Astrocyte (in vitro differentiated cells and primary cell): ENCODE results near the gene SIX3. TPM values are rescaled to one million over a fixed set of nuclear protein-coding genes. Genes with fewer than 3 reads are reported as not detected.

Source experiments
- DNase-seq: peaks from one replicate; pipeline ENCODE4 v3.0.0-alpha.2; 2010; ENCODE audit warnings: low read depth
- FAIRE-seq: peaks from 2 replicates; lab custom pipeline; 2011; peaks lifted over from hg19 to GRCh38; lab: Jason Lieb, UNC
- H2AFZ ChIP-seq: 2 replicates; pipeline ENCODE4 v1.6.0; 2012; ENCODE audit warnings: low read depth, low read length, inconsistent platforms
- H3K27ac ChIP-seq: 2 replicates; pipeline ENCODE4 v1.5.1; 2011; ENCODE audit warnings: low read depth, low read length, inconsistent platforms
- H3K27me3 ChIP-seq: 2 replicates; pipeline ENCODE4 v1.6.0; 2011; ENCODE audit warnings: low read length, inconsistent platforms; ENCODE audit not compliant: insufficient read depth
- H3K36me3 ChIP-seq: 2 replicates; pipeline ENCODE4 v1.5.1; 2011; ENCODE audit warnings: low read length, inconsistent platforms; ENCODE audit not compliant: insufficient read depth
- H3K4me1 ChIP-seq: 2 replicates; pipeline ENCODE4 v1.5.1; 2011; ENCODE audit warnings: low read length, inconsistent platforms; ENCODE audit not compliant: insufficient read depth
- H3K4me2 ChIP-seq: 2 replicates; pipeline ENCODE4 v1.6.0; 2012; ENCODE audit warnings: low read length, inconsistent platforms
- H3K4me3 ChIP-seq: 2 replicates; pipeline ENCODE4 v1.5.1; 2011; ENCODE audit warnings: low read depth, mild to moderate bottlenecking, low read length, inconsistent platforms; ENCODE audit not compliant: insufficient read depth
- H3K79me2 ChIP-seq: 2 replicates; pipeline ENCODE4 v1.6.0; 2012; ENCODE audit warnings: mild to moderate bottlenecking, low read length, inconsistent platforms; ENCODE audit not compliant: insufficient read depth
- H3K9ac ChIP-seq: 2 replicates; pipeline ENCODE4 v1.6.0; 2012; ENCODE audit warnings: mild to moderate bottlenecking, low read length, inconsistent platforms
- H3K9me3 ChIP-seq: 2 replicates; pipeline ENCODE4 v1.5.1; 2012; ENCODE audit warnings: low read depth, mild to moderate bottlenecking, low read length, inconsistent platforms; ENCODE audit not compliant: insufficient read depth
- H4K20me1 ChIP-seq: 2 replicates; pipeline ENCODE4 v1.6.0; 2012; ENCODE audit warnings: low read length, inconsistent platforms; ENCODE audit not compliant: insufficient read depth
- H3K27ac Mint-ChIP-seq: one replicate; pipeline ENCODE4 v1.8.0; 2021; ENCODE audit warnings: mild to moderate bottlenecking, mixed read lengths; ENCODE audit not compliant: unreplicated experiment
- H3K27me3 Mint-ChIP-seq: one replicate; pipeline ENCODE4 v1.8.0; 2021; ENCODE audit warnings: low read depth, mixed read lengths; ENCODE audit not compliant: unreplicated experiment
- H3K36me3 Mint-ChIP-seq: one replicate; pipeline ENCODE4 v1.8.0; 2021; ENCODE audit warnings: low read depth, mixed read lengths; ENCODE audit not compliant: unreplicated experiment
- H3K4me1 Mint-ChIP-seq: one replicate; pipeline ENCODE4 v1.8.0; 2021; ENCODE audit warnings: low read depth, mixed read lengths; ENCODE audit not compliant: unreplicated experiment
- H3K4me3 Mint-ChIP-seq: one replicate; pipeline ENCODE4 v1.8.0; 2021; ENCODE audit warnings: mild to moderate bottlenecking, moderate library complexity, mixed read lengths; ENCODE audit not compliant: unreplicated experiment
- H3K9me3 Mint-ChIP-seq: one replicate; pipeline ENCODE4 v1.8.0; 2021; ENCODE audit warnings: mild to moderate bottlenecking, mixed read lengths; ENCODE audit not compliant: unreplicated experiment
- EZH2 ChIP-seq: IDR thresholded peaks from 2 replicates; pipeline ENCODE4 v1.6.1; 2012; ENCODE audit warnings: mild to moderate bottlenecking, low read length, inconsistent platforms; ENCODE audit not compliant: insufficient read depth
- total RNA-seq: library from RNA; stranded (reverse); gene quantifications from 2 replicates; pipeline ENCODE4 v1.2.1, GENCODE V29; 2021
- TF ChIP-seq, protein P1 (sequence below): IDR thresholded peaks from 2 replicates; pipeline ENCODE4 v1.5.1; 2011; ENCODE audit warnings: low read depth, mild to moderate bottlenecking, inconsistent platforms, low read length, moderate library complexity; ENCODE audit not compliant: insufficient read depth

SIX3 gene
- total RNA-seq, 1 donor from 2014 or later, result 1.7 TPM

DNA sequence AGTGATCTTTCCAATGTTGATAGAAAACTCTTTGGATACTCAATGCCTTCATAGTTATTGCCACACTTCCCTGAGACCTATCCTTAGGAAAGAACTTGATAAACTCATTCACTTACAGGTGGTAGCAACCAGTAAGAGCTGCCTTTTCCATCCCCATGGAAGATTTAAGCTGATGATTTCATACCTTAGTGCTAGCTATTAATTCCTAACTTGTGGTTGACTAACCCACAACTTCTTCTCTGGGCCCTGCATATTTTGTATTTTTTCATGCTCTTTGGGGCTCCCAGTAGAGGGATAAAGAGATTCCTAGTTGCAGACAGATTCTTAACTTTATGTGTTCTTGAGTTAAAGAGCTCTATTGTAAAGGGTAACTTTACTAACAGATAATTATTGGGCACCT is 25.2 kb upstream of the SIX3 start:
- Histone ChIP-seq H3K27me3 (peaks cover 9% of the 10 kb centered on the region), H3K36me3 (no peaks in the 10 kb centered on the region), H3K4me3 (no peak overlapping the region), H3K4me1 (peaks cover 9% of the 10 kb centered on the region), H3K4me2 (no peak overlapping the region), H3K9me3 (no peaks in the 10 kb centered on the region), H2AFZ (no peak overlapping the region), H4K20me1 (no peaks in the 10 kb centered on the region), H3K27ac (no peak overlapping the region), H3K9ac (no peak overlapping the region), H3K79me2 (no peaks in the 10 kb centered on the region)
- no peak overlapping the region for H3K4me3 Mint-ChIP-seq
- no peak overlapping the region for H3K27ac Mint-ChIP-seq
- peaks cover 4% of the 10 kb centered on the region for H3K9me3 Mint-ChIP-seq
- no peak for FAIRE-seq
- TF ChIP-seq, protein P1, sequence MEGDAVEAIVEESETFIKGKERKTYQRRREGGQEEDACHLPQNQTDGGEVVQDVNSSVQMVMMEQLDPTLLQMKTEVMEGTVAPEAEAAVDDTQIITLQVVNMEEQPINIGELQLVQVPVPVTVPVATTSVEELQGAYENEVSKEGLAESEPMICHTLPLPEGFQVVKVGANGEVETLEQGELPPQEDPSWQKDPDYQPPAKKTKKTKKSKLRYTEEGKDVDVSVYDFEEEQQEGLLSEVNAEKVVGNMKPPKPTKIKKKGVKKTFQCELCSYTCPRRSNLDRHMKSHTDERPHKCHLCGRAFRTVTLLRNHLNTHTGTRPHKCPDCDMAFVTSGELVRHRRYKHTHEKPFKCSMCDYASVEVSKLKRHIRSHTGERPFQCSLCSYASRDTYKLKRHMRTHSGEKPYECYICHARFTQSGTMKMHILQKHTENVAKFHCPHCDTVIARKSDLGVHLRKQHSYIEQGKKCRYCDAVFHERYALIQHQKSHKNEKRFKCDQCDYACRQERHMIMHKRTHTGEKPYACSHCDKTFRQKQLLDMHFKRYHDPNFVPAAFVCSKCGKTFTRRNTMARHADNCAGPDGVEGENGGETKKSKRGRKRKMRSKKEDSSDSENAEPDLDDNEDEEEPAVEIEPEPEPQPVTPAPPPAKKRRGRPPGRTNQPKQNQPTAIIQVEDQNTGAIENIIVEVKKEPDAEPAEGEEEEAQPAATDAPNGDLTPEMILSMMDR, result no peak
- TF ChIP-seq EZH2, result no peak
- no peak for DNase-seq
- peaks cover 23% of the 10 kb centered on the region for H3K4me1 Mint-ChIP-seq
- no peaks in the 10 kb centered on the region for H3K36me3 Mint-ChIP-seq
- peaks cover 22% of the 10 kb centered on the region for H3K27me3 Mint-ChIP-seq

DNA sequence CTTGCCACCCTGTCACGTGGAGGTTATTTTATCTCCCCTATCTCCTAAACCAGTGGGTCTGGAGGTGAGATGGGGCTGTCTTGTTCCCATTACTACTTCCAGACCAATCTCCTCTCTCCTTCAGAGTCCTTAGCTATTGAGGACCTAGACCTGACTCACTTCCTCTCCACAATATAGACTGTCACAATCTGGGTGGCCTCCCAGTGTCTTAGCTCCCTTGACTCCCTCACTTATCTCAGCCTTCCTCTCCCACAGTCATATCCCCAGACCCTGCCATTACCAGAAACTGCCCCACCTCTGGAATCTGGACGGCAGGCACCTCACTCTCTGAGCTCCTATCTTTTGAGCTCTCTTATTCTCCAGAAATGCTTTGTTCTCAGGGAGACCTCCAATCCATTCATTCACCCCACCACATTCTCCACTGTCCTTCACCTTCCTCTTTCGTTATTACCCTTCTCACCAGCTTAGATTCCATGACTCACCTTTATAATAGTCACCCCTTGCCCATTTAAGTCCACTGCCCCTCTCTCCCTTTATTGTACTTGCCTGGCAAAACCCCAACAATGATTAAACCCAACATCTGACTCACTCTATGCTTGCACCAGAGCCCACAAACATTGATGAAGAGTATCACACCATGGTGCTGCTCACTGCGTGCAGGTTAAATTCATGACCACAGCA is 23.3 kb upstream of the SIX3 start:
- Histone ChIP-seq H3K79me2 (no peaks in the 10 kb centered on the region), H3K9ac (no peak overlapping the region), H3K4me1 (peaks cover 9% of the 10 kb centered on the region), H3K36me3 (no peaks in the 10 kb centered on the region), H3K9me3 (peaks cover 2% of the 10 kb centered on the region), H3K27me3 (peaks cover 16% of the 10 kb centered on the region), H3K4me3 (no peak overlapping the region), H3K27ac (no peak overlapping the region), H2AFZ (no peak overlapping the region), H4K20me1 (no peaks in the 10 kb centered on the region), H3K4me2 (peak overlapping the region; percentile 46)
- Mint-ChIP-seq H3K27me3 (peaks cover 34% of the 10 kb centered on the region), H3K9me3 (peaks cover 4% of the 10 kb centered on the region), H3K4me3 (no peak overlapping the region), H3K27ac (peak overlapping the region; percentile 9), H3K36me3 (no peaks in the 10 kb centered on the region), H3K4me1 (peaks cover 19% of the 10 kb centered on the region)
- FAIRE-seq (no peak), DNase-seq (peak; percentile 61)
- no peak for TF ChIP-seq EZH2
- TF ChIP-seq, protein P1, result no peak

DNA sequence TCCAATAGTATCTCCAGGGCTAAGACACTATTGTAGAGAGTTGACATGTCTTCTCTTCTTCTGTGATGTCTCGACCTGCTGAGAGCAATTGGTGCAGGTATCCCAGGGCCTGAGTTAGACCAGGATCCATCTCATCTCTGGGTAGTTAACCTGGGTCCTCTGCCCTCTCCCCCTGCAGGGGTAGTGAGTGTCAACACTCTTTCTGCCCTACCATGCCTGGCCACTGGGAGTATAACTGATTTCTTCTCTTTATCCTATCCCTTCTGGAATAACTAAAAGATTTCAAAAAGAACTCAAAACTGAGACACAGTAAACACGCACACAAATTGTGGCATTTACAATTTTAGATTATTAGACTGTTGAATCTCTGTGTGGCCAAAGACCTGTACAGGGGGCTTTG is 20.8 kb upstream of the SIX3 start:
- H3K4me2 ChIP-seq, result no peak overlapping the region
- FAIRE-seq, result no peak
- peaks cover 19% of the 10 kb centered on the region for H3K4me1 Mint-ChIP-seq
- H3K27me3 Mint-ChIP-seq, result peaks cover 55% of the 10 kb centered on the region
- H3K9ac ChIP-seq, result no peak overlapping the region
- H3K27ac ChIP-seq, result no peak overlapping the region
- no peak for DNase-seq
- H3K79me2 ChIP-seq, result no peaks in the 10 kb centered on the region
- peaks cover 9% of the 10 kb centered on the region for H3K4me1 ChIP-seq
- no peaks in the 10 kb centered on the region for H3K36me3 ChIP-seq
- H2AFZ ChIP-seq, result no peak overlapping the region
- no peaks in the 10 kb centered on the region for H4K20me1 ChIP-seq
- H3K27ac Mint-ChIP-seq, result no peak overlapping the region
- no peak overlapping the region for H3K4me3 ChIP-seq
- TF ChIP-seq, protein P1, result no peak
- TF ChIP-seq EZH2, result no peak
- H3K9me3 Mint-ChIP-seq, result peaks cover 7% of the 10 kb centered on the region
- H3K4me3 Mint-ChIP-seq, result no peak overlapping the region
- H3K27me3 ChIP-seq, result peaks cover 41% of the 10 kb centered on the region
- no peaks in the 10 kb centered on the region for H3K36me3 Mint-ChIP-seq
- H3K9me3 ChIP-seq, result peaks cover 2% of the 10 kb centered on the region
